T1000 (cell line): Measurements from ENCODE around the gene ABLIM1.

Source experiments
- DNase-seq: peaks from one replicate; lab custom pipeline; 2025; ENCODE audit warnings: mixed read lengths; lab: John Stamatoyannopoulos, UW

ABLIM1 gene

DNA sequence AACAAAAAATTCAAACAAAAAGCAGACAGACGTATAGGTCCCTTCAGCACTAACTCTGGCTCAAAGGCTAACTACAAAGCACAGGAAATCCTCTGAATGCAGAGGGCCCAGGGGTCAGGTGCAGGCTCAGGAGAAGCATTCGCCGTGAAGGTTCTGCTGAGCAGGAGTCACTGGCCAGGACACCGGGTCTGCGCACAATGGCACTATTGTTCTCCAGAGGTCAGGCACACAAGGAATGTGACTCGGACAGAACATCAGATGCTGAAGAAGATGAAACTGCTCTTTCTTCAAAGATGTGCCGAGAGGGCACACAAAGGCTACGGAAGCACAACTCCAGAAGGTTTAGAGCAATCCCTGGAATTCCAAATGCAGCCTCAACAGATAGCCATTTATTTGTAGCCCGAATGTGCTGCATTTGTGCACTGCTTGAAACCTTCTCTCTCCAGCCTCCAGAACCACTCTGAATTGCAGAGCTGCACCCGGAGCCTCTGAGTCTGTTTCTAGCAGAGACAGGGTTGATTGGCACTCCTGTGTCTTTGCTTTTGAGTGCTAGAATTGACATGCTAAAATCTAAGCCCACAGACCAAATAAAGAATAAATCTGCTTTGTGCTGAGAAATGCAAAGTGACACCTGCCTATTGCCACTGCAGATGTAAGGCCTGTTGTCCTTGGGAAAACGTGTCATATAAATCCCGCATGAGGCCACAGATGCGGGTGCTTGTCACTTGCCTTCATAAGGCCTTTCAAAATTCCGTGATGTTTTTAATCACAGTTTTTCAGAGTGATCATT is 168.4 kb downstream of the ABLIM1 start:
- DNase-seq = no peak

DNA sequence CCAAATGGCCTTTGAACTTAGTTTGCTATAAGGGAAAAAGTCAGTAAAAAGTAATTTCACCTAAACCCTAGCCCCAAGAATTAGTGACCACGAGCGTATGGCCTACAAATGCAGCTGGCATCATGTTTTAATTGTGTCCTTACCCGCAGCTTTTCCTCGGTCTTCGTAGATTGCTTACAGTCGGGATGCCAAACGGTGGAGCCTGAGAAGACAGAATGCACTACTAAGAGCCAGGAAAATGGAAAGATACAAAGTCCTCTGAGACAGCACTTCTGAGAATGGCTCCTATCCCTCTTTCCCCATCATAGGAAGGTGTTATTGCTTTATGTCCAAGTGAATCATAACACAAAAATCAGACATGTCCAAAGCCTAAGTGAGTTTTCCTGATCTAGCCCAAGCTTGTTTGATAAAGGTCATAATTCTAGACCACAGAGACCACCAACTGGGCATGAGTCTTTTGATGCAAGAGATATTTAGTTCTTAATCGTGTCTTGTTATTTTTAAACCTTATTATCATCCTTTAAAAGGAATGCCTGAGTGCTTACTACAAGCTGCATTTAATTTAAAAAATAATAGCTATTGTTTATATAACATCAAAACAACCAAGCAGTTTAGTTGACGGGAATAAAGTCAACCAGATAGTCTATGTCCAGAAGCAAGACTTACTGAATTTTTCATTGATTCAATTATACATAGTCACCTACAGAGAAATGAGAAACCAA is 170.1 kb downstream of the ABLIM1 start:
- no peak for DNase-seq

DNA sequence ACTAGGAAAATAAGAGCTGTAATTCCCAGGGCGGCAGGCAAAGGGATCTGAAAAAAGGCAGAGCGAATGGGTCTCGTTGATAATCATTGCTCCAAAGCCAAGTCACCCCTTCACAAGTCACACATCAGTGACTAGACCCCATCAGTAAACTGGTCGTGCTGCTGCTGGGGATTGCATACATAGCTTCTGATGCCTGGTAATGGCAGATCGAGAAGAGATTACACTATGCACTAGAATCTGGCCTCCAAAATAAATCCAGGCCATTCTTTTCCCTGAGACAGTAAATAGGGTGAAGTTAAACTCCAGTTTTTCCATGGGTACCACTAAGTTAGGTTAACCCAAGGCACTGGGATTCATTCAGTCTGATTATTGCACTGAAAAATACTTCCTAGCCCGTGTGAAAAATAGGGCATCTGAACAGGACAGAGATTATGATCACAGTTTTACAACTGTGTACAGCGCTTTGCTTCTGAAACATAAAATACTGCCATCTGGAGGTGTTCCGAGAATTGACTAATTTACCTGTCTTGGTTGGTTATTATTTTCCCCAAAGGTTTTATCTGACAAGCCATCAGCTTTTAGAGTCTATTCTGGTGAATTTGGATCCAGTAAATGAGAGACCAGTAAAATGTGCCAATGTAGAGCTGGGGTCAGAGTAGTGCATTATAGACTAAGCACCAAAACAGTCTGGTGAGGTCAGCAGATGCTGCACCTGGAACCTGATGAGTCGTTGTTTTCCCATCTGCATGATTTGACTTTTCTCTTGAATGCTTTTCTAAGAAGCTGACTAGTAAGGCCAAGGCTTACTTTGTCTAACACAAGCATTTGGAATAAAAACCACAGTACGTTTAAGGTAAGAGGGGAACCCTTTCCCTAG is 170.9 kb downstream of the ABLIM1 start:
- no peak for DNase-seq

DNA sequence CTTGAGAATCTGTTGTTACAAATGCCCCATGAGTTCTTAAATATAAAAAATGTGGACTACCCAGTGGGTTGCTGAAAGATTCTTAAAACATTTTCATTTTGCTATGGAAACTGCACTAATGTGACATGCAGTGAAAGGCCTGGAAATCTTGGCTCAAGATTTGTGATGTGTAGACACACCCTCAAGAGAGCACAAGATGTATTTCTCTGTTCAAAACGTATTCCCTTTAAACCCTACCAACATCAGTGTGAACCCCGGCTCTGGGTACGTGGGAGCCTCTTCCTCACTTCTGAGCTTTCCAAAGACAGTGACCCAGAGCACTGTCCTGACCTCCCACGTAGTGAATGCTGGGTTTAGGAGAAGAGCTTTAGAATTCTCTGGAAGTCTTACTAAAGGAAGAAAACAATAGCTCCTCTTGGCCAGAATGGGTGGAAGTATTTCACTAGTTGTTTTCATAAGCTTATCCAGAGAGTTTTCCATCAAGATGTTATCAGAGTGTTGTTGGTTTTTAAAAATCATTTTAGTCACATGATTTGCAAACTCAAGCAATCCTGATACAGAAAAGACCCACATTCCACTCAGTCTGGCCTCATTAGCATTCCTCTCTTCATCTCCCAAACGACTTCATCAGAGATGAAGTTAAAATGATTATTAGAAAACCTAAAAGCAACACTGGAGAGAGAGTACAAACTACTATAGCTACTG is 172.2 kb downstream of the ABLIM1 start:
- DNase-seq = no peak

DNA sequence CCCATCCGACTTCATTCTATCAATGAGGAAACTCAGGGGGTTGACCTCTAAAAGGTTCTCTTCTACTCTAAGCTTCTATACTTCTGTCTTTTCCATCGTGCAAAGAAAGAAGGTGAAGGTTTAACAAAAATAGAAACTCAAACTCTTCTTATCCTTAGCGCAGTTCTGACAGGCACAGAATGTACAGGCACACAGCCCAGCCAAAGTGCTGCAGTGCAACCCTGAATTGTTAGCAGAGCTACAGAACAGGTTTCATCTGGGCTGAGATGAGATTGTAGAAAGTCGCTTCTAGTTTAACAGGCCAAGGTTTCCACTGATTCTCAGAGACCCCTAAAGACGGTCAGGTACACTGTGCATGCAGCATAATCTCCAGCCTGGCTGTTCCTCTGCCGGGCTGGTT is 174.5 kb downstream of the ABLIM1 start:
- DNase-seq = no peak

DNA sequence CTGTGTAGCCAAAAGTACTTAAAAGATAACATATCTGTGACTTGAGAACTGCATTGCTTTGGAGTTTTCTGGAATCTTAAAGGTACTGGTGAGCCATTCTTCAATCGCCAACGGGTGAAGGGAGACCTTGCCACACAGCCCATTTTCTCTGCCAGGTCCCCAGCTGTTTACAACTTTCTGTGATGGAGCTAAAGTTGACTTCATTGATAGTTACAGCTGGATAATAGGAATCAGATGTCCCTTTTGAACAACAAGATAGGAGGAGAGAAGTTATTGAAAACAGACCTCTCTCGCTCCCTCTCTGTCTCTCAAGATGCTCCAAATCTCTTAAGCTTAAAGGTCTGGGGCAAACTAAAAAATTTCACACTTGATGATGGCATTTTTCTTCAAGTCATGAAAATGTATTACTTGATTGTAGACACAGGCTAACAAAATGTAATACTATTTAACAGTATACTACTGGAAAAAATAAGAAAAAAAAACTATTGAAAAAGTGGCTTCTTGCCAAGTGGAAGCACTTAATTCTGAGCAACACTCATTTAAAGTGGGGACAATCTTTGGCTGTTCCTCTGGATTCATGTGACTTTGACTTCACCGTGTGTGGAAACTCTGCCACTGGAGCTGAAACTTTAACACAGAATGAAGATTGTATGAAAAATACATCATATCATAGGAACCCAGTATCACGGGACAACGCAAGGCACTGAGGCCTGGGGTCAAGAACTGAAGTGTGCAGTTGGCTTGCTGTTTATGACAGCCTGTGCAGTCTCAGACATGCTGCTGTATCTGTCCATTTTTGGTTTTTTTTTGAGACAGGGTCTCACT is 175.4 kb downstream of the ABLIM1 start:
- no peak for DNase-seq

DNA sequence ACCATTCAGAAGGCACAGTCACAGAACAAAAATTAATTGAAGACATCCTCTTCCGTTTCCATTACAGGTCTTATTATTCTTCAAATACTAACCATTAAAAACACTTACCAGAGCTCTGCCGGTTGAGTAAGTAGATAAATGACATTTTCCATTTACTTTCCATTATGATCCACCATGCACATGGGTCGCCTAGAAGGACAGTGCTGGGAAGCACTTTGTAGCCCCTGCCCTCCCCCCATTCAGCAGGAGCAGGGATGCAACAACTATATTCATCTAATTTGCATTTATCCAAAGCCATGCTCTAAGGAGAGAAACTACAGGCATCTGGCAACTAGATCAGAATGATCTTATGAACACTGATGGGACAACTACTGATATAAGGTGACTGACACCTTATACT is 177.0 kb downstream of the ABLIM1 start:
- DNase-seq = no peak

DNA sequence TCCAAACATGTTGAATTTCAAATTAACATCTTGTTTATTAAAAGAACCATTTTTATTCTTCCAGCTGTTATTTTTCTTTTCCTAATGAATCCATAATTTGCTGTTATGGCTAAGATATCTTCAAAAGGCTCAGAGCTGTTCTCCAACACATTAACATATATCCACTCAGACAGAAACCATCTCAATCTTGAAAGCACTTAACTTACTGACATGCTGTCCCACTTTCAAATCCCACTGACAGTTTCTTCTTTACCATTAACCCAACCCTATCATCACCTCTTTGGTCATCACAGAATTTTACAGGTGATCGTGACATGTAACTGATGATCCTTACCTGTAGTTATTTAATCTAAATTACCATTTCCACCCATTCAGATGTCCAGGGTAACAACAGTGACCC is 178.2 kb downstream of the ABLIM1 start:
- DNase-seq = no peak

DNA sequence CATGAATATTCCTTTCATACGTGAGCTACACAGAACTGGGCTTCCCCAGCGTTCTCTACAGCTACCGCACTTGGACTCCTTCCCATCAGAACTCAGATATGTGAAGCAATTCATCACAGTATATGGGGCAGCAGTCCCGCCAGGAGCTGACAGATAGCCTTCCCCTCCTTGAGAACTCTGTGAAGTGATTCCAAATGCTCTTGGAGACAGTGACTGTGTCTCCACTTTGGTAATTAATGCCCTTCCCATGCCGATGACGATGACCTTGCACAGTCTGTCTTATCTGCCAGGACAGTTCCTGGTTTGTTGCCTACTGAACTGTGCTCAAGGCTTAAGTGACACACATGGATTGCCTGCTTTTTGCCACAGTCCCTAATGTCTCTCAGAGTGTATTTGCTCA is 178.8 kb downstream of the ABLIM1 start:
- DNase-seq = no peak

DNA sequence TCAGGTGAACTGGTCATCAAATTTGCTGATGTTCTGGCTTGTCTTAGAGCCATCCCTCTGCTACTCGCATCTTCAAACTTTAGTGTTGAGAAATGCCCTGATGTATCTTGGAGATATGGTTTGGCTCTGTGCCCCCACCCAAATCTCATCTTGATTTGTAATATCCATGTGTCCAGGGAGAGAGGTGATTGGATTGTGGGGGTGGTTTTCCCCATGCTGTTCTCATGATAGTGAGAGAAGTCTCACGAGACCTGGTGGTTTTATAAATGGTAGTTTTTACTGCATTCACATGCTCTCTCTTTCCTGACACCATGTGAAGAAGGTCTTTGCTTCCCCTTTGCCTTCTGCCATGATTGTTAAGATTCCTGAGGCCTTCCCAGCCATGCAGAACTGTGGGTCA is 179.8 kb downstream of the ABLIM1 start:
- no peak for DNase-seq

DNA sequence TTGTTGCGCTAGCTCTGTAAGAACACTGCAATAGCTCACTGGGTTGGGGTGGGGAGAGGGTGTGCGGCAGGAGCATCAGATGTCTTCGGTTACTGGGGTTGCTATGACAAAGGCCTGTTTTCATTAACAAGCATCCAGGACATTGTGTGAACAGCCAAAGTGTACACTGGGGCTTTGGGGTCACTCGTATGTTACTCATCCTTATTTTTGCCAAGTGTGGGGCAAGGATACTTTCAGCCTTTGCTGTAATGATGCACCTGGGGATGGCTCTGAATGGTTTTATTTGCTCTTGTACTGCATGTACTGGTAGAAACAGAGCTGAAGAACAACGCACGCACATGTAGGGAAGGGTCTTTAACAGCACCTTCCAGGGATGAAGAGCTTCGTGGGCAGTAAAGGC is 180.8 kb downstream of the ABLIM1 start:
- no peak for DNase-seq

DNA sequence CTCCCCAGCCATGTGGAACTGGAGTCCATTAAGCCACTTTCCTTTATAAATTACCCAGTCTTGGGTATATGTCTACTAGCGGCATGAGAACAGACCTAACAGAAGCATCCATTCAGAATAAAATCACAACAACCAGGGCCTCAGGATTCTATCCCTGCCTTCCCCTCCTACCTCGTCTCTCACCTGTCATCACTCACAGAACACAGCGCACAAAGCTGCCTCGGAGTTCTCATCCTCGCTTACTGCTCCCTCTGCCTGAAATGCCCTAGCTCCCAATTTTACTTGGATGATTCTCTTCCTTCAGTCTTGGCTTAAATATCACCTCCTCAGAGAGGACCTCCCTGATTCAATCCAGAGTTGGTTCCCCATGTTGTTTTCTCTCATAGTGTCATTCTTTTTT is 183.1 kb downstream of the ABLIM1 start:
- DNase-seq = no peak

DNA sequence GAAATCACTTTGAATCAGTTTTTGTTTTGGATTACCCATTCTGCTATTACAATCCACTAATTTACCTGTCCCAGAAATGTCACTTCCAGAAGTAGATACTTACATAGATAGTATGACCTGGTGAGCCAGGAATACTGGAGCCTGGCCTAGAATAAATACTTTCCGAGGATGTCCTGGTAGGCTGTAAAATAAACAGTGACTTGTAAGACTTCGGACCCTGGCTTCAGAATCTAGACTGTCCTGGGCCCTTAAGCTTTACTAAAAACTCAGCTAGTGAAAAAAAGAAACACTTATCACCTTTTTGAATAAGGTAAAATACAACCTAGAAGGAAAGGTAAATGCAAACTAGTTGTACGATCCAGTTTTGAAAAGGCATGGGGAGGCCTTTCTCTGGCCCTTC is 184.3 kb downstream of the ABLIM1 start:
- no peak for DNase-seq

DNA sequence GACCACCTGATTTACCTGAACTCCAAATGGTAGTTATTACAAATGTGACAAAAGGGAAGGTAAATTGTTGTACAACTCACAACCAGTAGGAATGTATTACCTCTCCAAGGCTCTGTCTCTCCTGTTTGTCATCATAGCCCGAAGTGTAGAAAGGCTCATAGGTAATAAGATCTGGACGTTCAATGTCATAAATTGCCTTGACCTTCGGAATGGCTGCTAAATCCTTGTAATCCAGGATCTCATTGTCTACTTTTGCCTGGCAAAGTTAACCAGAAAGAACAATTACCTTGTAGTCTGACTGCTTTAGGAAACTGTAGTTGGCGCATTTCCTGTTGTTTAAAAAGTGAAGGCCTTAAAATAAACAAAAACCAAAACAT is 185.2 kb downstream of the ABLIM1 start:
- DNase-seq = no peak

DNA sequence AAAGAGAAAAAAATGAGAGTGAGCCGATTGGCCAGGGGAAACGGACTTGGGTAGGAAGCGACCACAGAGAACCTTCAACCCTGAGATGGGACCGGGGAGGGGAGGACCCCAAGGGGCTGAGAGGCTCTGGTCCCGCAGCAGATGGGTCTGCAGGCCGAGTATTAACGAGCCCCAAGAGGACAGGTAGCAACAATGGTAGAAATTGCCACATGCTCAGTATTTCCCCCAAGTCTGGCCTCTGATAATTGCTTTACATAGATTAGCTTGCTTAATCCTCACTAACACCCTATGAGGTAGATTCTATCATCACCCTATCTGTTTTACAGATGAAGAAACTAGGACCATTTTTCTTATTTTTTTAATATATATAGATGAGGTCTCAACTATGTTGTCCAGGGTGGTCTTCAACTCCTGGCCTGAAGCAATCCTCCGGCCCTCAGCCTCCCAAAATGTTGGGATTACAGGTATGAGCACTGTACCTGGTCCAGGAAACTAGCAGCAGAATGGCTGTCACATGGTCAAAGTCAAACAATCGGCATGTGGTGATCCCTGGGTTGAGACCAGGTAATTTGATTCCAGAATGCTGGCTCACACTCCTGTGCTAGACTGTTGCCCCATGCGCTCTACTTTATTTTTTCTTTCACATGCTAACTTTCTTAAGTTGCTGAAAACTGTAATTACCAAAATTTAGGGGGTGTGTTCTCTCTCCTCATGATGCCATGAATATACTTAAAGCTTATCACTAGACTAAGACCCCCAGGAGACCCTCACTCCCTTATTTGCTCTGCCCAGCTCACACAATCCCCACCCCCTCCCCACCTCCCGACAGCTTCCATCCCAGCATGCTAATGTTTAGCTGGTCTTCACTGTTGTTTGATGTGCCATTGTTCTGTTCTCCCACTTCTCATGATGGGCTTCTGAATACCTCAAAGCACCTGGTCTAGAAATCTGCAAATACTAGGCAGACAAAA is 185.9 kb downstream of the ABLIM1 start:
- no peak for DNase-seq

DNA sequence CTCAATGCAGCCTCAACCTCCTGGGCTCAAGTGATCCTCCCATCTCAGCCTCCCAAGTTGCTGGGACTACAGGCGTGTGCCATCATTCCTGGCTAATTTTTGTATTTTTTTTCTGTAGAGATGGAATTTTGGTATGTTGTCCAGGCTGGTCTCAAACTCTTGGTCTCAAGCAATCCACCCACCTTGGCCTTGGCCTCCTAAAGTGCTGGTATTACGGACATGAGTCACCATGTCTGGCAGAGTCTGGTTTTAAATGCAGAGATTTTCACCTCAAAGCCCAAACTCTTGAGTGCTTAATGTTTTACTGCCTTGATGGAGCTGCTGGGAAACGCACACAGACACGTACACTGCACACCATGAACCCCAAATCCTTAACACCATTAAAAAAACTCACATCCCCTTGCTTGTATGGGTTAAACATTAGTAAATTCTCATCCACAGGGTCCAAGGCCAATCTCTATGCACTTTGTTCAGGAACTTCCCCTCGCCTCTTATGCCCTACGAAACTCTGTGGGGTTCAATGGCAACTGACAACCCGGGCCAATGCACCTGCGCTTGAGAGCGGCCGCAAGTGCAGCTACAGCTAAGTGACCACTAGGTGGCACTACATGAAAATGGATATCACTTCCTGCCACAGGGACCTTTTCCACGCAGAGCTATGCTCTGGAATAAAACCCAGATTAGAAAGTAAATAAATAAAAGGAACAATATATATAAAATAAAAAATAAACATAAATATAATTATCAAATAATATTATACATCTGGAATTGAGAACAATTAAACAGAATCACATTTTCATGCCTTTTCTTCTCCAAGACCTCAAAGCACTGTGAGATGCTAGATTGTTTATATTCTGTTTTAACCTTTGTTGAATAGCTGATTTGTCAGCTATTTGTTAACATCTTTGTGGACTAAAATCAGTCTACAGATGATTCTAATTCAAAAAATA is 186.8 kb downstream of the ABLIM1 start:
- DNase-seq = peak; percentile 49

DNA sequence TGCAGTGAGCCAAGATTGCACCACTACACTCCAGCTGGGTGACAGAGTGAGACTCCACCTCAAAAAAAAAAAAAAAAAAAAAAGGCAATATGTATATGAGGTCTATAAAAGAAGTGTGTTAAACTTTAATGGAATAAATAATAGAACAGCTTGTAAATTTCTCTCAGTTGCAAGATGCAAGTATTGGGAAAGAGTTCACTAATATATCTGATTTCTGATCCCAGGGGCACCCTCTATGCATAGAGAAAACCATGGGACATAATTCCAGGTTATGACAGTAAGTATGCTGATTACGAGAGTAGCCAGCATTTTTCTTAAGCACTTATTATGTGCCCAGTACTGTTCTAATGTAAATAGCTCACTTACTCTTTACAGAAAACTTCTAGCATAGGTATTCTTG is 187.7 kb downstream of the ABLIM1 start:
- no peak for DNase-seq

DNA sequence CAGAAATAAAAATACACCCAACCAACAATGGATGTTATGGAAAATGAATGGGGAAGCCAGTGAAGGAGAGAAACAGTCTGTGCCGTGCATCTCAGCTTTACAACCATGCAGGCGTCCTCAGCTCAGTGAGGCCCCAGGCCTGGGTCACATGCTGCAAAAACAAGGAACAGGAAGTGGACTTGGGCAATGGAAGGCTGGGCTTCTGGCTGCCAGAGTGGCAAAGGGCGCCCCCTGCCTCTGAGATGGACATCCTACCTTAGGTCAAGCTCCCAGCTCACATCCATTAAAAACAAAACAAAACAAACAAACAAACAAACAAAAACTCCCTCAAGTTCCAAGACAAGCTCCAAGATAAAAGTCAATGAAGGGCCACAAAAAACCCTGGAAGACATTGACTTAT is 199.1 kb downstream of the ABLIM1 start:
- no peak for DNase-seq
